Stimulated activated CD4-positive, alpha-beta T cell treated with anti-CD3 and anti-CD28 coated beads, TNF-alpha, amount 100 ng/mL, for 48 hours (primary cell): ENCODE measurements around the gene DQX1.
A peak's percentile ranks its signal among the peaks of the same experiment; 100 is the strongest.
"Not testable (repeated sequence)": the region's sequence is repeated elsewhere in the genome, so short reads cannot be mapped to it uniquely, and the experiment has no call there.

Experiments
- DNase-seq, 3 donors: peaks; one replicate each; pipeline ENCODE4 v3.0.0-alpha.2; 2020; ENCODE audit warnings: low read depth in 3 of 3

DQX1 gene

DNA sequence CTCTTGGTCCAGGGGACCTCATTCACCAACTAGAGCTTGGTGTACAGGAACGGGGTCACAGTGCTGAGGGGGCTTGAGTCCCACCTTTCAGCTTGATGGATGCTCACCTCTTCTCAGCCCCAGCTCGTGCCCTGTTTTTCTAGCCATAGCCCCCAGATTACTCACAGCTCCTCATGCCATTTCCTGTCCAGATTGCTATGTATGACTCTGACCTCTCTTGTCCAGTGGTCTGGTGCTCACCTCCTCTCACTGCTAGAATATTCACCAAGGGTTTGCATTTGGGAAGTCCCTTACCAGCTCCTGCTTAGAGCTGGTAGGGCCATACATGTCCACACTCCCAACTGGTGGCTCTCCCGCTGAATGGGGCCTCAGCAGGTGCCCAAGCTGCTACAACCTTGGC, 32.5 kb downstream of the DQX1 start:
- no peak for DNase-seq

DNA sequence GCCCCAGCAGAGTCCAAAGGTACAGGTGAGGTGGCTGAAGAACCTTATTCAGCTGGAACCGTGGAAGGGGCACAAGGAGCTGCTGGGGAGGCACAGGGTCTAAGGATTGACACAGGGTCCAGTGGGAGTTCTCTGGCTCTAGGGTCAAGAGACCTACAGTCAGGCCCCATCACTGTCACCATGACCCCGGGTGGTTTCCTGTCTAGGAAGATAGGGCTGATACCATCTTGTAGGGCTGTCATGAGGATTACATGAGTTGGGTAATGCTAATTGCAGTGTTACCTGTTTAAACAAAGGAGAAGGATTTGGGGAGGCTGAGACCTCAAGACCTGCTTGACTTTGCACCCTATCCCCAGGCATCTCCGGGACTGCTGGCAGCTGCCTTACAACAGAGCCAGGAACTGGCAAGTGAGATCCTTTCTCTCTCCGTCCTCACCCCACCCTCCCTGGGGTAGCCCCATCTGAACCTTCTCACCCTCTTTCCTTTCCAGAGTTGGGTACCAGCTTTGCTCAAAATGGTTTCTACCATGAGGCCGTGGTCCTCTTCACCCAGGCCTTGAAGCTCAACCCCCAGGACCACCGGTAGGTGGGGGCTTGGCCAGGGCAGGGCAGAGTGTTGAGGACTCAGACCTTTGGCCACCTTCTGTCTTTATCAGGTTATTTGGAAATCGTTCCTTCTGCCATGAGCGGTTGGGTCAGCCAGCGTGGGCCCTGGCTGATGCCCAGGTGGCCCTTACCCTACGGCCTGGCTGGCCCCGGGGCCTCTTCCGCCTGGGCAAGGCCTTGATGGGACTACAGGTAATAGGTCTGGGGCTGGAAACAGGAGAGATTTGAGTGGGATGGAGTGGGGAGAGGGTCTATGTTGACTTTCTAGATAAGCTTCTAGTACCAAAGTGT, 34.1 kb downstream of the DQX1 start:
- DNase-seq, result no peak

DNA sequence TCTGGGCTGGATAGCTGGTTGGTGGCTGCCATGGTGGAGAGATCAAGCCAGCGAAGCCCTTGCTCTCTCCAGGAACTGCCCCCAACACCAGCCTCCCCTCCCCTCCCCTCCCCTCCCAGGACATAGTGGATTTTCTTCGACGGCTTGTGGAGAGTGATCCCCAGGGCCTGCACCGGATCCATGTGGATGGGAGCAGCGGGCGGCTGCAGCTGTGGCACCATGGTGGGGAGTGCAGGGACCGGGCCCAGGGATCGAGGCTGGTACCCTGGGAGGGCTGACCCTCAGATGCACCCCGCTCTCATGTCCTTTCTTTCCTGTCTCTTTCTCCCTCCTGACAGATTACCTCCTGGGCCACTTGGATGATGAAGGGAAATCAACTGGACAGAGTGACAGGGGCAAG, 36.1 kb downstream of the DQX1 start:
- no peak for DNase-seq

DNA sequence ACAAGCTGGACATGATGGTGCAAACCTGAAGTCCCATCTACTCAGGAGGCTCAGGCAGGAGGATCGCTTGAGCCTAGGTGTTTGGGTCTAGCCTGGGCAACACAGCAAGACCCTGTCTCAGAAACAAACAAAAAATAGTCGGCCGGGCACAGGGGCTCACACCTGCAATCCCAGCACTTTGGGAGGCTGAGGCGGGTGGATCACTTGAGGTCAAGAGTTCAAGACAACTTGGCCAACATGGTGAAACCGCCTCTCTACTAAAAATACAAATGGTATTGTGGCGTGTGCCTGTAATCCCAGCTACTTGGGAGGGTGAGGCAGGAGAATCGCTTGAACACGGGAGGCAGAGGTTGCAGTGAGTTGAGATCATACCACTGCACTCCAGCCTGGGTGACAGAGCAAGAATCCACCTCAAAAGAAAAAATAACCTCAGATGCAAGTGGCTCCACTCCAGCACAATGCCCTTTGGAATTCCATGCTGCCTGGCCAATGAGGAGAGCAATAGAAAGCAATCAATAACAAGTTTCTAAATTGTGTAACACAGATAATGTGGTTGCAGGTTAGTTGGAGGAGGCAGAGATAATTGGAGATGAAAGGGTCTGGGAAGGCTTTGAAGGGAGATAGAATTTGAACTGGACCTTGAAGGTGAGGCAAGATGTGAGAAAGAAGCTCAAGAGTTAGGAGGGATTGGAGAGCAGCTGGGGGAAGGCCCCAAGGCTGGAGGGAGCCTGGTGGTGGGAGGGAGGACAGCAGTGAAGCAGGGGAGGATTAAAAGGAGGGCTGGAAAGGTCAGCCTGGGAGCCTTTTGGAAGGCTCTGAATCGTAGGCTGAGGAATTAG, 37.2 kb downstream of the DQX1 start:
- no peak for DNase-seq

DNA sequence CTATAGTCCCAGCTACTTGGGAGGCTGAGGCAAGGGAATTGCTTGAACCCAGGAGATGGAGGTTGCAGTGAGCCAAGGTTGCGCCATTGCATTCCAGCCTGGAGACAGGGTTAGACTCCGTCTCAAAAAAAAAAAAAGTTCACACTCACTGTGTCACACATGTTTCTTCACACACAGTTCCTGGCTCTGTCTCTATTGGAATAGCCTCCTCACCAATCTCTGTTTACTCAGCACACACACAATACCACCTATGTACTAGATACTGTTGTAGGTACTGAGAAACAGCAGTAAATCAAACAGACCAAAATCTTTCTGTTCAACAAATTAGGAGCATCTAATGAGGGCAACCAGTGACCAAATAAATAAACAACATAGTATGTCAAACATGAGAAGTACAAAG, 39.9 kb downstream of the DQX1 start:
- DNase-seq, result no peak

GRCh38 chr2:74483675-74484164, 42.3 kb downstream of the DQX1 start:
- not testable (repeated sequence) for DNase-seq

- DNase-seq, result peak; percentile 86 to 89 (median 88)
Measured at GRCh38 chr2:74482801-74483674, 43.0 kb downstream of the DQX1 start, which contains the start of the genes CCDC142 and TTC31. Gene CCDC142 (minus strand): TSS chr2:74482998. CDS start chr2:74482837, 161 bp downstream. Gene TTC31 (plus strand): TSS chr2:74483081. CDS start chr2:74483096, 15 bp downstream.

DNA sequence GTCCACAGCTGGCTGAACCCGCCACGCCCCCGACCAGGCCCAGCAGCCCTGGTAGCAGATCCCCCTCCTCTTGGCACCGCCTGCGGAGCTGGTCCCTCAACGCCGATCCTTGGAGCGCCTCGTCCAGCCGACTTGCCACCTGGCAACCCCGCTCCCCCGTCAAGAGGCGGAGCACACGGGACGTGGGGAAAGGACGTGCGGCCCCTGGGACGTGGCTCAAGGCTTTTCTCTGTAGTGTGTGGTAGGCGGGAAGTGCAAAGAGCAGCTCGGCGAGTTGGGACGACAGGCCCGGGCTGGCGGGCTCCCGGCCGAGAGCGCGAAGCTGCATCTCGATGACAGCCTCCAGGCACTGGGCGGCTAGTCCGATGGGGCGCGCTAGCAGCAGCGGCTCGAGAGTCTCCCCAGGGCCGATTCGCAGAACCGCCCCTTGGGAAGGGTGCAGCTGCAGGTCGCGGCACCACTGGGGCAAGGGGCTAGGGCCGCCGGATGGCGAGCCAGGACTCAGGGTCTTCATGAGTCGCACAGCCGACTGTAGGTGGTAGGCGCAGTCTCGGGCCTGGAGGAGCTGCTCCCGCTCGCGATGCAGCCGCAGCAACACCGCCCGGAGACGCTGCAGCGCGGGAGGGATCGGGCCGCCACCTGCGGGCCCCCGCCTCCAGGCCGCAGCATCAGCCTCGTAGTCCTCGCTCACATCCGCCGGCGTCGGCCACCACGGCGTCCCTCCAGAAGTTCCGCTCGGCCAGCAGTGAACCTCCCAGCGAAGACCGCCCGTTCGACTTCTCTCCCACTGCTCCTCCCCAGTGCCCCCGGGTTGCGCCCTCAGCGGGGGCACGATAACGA, 43.9 kb downstream of the DQX1 start:
- no peak for DNase-seq

- no peak for DNase-seq
Measured at GRCh38 chr2:74481431-74481830, 44.6 kb downstream of the DQX1 start.

DNA sequence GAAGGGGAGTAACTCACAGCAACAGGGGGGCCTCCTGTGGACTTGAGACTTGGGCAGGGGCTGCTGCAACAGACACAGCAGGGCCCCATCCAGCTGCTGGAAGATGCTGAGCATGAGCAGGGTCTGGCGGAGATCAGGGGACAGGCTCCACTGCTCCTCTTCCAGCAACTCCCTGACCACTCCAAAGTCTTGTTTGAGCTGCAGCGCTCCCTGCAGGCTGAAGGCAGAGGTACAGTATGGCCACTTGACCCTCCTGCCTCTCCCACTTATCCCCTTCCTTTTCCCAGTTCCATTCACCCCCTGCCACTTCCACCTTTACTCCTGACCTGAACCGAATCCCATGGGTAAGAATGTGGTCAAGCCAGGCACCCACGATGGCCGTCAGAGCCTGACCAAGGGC, 51.1 kb downstream of the DQX1 start:
- DNase-seq, result no peak

- no peak for DNase-seq
Measured at GRCh38 chr2:74474481-74474880, 51.5 kb downstream of the DQX1 start.

DNA sequence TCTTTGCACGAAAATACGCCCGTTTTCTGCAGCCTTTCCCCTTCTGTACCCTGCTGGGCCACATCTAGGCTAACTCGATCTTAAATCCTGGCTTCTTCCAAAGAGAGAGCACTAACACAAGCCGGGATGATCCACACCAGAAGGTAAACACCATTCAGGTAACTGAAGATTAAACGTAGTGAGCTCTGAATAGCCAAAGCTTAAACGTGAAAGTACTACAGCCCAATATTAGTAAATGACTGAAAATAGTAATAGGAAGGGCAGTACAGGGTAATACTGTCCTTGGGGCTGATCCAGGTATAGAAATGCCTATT, 53.1 kb downstream of the DQX1 start:
- DNase-seq, result no peak

DNA sequence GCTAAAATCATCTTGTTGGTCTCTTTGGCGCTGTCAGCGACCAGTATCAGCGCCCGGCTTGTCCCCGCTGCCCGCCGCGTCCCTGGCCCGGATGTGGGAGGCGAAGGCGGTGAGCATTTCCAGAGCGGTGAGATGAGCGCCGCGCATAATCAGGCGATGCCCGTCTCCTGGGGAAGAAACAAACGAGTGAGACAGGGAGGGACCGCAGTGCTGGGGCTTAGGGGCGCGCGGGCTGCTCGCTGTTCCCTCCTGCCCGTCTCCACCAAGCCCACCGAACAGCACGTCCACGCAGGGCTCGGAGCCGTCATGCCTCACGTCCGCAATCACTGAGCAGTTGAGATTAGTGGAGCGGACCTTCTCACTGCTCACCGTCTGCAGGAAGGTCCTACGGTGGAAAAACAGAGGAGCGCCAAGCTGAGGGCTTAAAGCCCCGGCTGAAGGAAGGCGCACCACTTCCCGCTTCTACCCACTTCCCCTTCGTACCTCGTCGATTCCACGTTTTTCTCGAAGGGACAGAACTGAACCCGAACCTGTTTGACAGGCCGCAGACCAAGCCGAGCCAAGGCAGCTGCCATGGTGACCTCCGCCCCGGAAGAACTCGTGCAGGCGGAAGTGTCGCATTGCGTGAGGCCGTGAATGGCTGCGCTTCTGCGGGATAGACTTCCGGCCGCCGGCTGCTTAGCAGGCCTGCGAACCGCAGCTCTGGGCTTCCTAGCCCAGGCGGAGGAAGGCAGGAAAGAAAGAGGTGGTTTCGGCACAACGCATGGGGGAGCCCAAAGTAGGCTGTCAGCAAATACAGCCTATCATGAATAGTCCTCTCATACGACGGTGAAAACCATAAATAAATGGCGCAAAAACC, 53.7 kb downstream of the DQX1 start, which contains the start of gene MRPL53:
TSS of gene MRPL53 (minus strand) at position 595 of the 859 bp plus-strand sequence. CDS start at position 575, 20 bp downstream.
- peak; percentile 90 to 95 (median 94) for DNase-seq

GRCh38 chr2:74471332-74472065, 54.5 kb downstream of the DQX1 start:
- no peak for DNase-seq

- DNase-seq, result not testable (repeated sequence)
Measured at GRCh38 chr2:74470742-74471141, 55.3 kb downstream of the DQX1 start.
